22Rv1 (cell line): Measurements from ENCODE around the gene DMD.

Experiments
- ZFX ChIP-seq: fragments of 450-650 bp; IDR thresholded peaks from 2 replicates; pipeline ENCODE4 v1.6.1; 2017; ENCODE audit warnings: antibody characterized with exemption, borderline replicate concordance
- TF ChIP-seq, protein P1 (sequence below): fragments of 450-650 bp; IDR thresholded peaks from 2 replicates; pipeline ENCODE4 v1.5.1; 2017; ENCODE audit warnings: mild to moderate bottlenecking

DNA sequence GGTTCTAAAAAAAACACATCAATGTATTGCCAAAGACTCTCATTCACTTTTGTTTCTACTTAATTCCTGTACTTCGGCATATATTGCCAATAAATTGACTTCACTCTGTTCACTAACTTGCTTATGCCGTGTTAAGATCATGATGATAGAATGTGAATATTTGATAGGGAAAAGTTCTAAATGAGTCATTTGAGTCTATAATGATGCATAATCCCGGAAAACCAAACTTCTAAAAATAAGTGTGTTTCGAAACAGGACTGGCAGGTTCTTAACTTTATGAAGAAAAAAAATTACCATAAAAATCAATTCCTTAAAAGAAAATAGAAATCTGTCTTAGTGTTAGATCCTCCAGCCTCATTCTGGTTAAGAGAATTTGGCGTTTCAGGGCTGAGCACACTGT lies 1752.0 kb downstream of the DMD start:
- TF ChIP-seq, protein P1, sequence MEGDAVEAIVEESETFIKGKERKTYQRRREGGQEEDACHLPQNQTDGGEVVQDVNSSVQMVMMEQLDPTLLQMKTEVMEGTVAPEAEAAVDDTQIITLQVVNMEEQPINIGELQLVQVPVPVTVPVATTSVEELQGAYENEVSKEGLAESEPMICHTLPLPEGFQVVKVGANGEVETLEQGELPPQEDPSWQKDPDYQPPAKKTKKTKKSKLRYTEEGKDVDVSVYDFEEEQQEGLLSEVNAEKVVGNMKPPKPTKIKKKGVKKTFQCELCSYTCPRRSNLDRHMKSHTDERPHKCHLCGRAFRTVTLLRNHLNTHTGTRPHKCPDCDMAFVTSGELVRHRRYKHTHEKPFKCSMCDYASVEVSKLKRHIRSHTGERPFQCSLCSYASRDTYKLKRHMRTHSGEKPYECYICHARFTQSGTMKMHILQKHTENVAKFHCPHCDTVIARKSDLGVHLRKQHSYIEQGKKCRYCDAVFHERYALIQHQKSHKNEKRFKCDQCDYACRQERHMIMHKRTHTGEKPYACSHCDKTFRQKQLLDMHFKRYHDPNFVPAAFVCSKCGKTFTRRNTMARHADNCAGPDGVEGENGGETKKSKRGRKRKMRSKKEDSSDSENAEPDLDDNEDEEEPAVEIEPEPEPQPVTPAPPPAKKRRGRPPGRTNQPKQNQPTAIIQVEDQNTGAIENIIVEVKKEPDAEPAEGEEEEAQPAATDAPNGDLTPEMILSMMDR: no peak
- no peak for TF ChIP-seq ZFX
